Measurements from ENCODE around the gene PRKD1. TPM values are rescaled to one million over a fixed set of nuclear protein-coding genes. Genes with fewer than 3 reads are reported as not detected.

PRKD1 gene
- total and polyA plus RNA-seq, 2 donors (not counting 1 experiment from before 2014, with no cell fraction given) = 20.1 to 26.2 TPM

DNA sequence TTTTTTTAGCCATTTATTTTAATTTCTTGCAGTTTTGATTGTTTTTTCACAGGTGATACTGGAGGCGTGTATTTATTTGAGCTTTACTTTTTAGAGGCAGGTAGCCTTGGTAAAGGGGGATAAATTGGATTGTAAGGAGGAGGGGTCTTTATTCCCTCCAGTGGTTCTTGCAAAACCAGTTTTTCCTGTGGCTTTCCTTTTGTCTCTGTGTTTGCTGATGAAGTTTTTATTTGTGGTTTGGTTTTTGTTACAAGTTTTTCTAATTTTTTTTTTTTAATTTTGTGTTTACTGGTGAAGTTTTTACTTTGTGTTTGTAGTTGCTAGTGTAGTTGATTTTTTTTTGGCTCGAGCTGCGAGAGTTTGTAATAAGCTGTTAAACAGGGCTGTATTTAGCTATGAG is 278.5 kb downstream of the PRKD1 start:
- DNase-seq (ENCODE audit: low read depth in 2 of 2) = no peak
- Histone ChIP-seq H3K27me3 (ENCODE audit: control insufficient read depth, insufficient read depth, low read length) (no peaks in the 10 kb centered on the region), H3K9me3 (ENCODE audit: control insufficient read depth, insufficient read depth, low read depth, low read length) (no peaks in the 10 kb centered on the region), H3K4me1 (ENCODE audit: control insufficient read depth, extremely low read depth, insufficient read depth, low read length) (no peaks in the 10 kb centered on the region), H3K79me2 (ENCODE audit: control insufficient read depth, insufficient read depth, low read length) (no peaks in the 10 kb centered on the region), H3K4me2 (ENCODE audit: extremely low read depth, insufficient read depth, low read length) (no peak overlapping the region), H3K27ac (ENCODE audit: insufficient read depth, low read length) (no peak overlapping the region), H3K36me3 (ENCODE audit: control insufficient read depth, insufficient read depth, low read length) (no peaks in the 10 kb centered on the region), H2AFZ (ENCODE audit: low read length) (no peak overlapping the region), H3K4me3 (replicated peaks in 1 of 4; ENCODE audit: control extremely low read depth in 1 of 4, insufficient read depth in 1 of 4, low read depth in 3 of 4, low read length in 4 of 4) (no peak overlapping the region), H3K9ac (ENCODE audit: insufficient read depth, low read length) (no peak overlapping the region), H4K20me1 (ENCODE audit: control insufficient read depth, extremely low read depth, insufficient read depth, low read length) (no peaks in the 10 kb centered on the region)
- TF ChIP-seq EZH2 (IDR thresholded peaks at IDR 0.05; ENCODE audit: low read length, missing control alignments) = no peak
- TF ChIP-seq, protein P1, sequence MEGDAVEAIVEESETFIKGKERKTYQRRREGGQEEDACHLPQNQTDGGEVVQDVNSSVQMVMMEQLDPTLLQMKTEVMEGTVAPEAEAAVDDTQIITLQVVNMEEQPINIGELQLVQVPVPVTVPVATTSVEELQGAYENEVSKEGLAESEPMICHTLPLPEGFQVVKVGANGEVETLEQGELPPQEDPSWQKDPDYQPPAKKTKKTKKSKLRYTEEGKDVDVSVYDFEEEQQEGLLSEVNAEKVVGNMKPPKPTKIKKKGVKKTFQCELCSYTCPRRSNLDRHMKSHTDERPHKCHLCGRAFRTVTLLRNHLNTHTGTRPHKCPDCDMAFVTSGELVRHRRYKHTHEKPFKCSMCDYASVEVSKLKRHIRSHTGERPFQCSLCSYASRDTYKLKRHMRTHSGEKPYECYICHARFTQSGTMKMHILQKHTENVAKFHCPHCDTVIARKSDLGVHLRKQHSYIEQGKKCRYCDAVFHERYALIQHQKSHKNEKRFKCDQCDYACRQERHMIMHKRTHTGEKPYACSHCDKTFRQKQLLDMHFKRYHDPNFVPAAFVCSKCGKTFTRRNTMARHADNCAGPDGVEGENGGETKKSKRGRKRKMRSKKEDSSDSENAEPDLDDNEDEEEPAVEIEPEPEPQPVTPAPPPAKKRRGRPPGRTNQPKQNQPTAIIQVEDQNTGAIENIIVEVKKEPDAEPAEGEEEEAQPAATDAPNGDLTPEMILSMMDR (conservative IDR thresholded peaks at IDR 0.05 in 1 of 2, IDR thresholded peaks at IDR 0.05 in 1 of 2; ENCODE audit: low read depth in 1 of 2, low read length in 2 of 2) = no peak

DNA sequence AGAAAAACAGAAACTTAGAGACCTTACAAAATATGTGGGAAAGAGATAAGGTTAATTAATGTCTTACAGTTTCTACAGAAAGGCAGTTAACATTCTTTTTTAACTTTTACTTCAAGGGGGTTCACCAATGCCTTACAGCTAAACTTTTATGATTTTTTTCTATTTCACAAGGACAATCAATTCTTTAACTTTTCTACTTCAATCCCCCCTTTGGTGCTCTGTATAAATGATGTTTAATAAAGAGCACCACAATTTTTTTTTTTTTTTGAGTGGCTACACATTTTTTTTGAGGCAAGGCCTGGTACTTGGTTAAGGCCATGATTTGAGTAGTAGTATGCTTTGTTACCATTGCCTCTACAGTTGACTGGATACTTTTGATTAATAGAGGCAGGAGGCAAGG is 279.6 kb downstream of the PRKD1 start:
- no peaks in the 10 kb centered on the region for H3K27me3 ChIP-seq (ENCODE audit: control insufficient read depth, insufficient read depth, low read length)
- H4K20me1 ChIP-seq (ENCODE audit: control insufficient read depth, extremely low read depth, insufficient read depth, low read length) = no peaks in the 10 kb centered on the region
- H3K79me2 ChIP-seq (ENCODE audit: control insufficient read depth, insufficient read depth, low read length) = no peaks in the 10 kb centered on the region
- no peak overlapping the region for H3K4me3 ChIP-seq (replicated peaks in 1 of 4; ENCODE audit: control extremely low read depth in 1 of 4, insufficient read depth in 1 of 4, low read depth in 3 of 4, low read length in 4 of 4)
- no peaks in the 10 kb centered on the region for H3K9me3 ChIP-seq (ENCODE audit: control insufficient read depth, insufficient read depth, low read depth, low read length)
- DNase-seq (ENCODE audit: low read depth in 2 of 2) = peak; percentile 18 to 38
- TF ChIP-seq EZH2 (IDR thresholded peaks at IDR 0.05; ENCODE audit: low read length, missing control alignments) = no peak
- TF ChIP-seq, protein P1 (conservative IDR thresholded peaks at IDR 0.05 in 1 of 2, IDR thresholded peaks at IDR 0.05 in 1 of 2; ENCODE audit: low read depth in 1 of 2, low read length in 2 of 2) = no peak
- H3K36me3 ChIP-seq (ENCODE audit: control insufficient read depth, insufficient read depth, low read length) = no peaks in the 10 kb centered on the region
- no peak overlapping the region for H3K27ac ChIP-seq (ENCODE audit: insufficient read depth, low read length)
- H2AFZ ChIP-seq (ENCODE audit: low read length) = no peak overlapping the region
- no peaks in the 10 kb centered on the region for H3K4me1 ChIP-seq (ENCODE audit: control insufficient read depth, extremely low read depth, insufficient read depth, low read length)
- no peak overlapping the region for H3K9ac ChIP-seq (ENCODE audit: insufficient read depth, low read length)
- no peak overlapping the region for H3K4me2 ChIP-seq (ENCODE audit: extremely low read depth, insufficient read depth, low read length)

DNA sequence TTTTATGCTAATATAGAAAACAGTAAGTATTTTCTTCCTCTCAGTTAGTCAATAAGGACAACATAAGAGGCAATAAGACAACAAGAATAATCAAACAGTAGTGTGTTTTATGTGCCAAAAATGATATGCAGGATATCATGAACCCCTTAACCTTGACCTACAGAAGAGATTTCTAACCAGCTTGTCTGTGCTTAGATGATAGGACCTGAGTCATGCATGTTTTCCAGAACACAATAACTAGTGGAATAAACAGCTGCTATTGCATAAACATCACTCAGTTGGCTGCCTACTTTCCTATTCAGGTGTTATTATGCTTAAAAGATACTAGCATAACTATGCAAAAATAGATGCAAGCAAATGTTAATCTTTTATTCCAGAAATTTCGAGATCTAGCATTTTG is 282.5 kb downstream of the PRKD1 start:
- H4K20me1 ChIP-seq (ENCODE audit: control insufficient read depth, extremely low read depth, insufficient read depth, low read length) = no peaks in the 10 kb centered on the region
- H3K4me2 ChIP-seq (ENCODE audit: extremely low read depth, insufficient read depth, low read length) = no peak overlapping the region
- DNase-seq (ENCODE audit: low read depth in 2 of 2) = no peak
- H3K4me1 ChIP-seq (ENCODE audit: control insufficient read depth, extremely low read depth, insufficient read depth, low read length) = no peaks in the 10 kb centered on the region
- H3K79me2 ChIP-seq (ENCODE audit: control insufficient read depth, insufficient read depth, low read length) = no peaks in the 10 kb centered on the region
- no peak overlapping the region for H2AFZ ChIP-seq (ENCODE audit: low read length)
- no peak for TF ChIP-seq EZH2 (IDR thresholded peaks at IDR 0.05; ENCODE audit: low read length, missing control alignments)
- TF ChIP-seq, protein P1 (conservative IDR thresholded peaks at IDR 0.05 in 1 of 2, IDR thresholded peaks at IDR 0.05 in 1 of 2; ENCODE audit: low read depth in 1 of 2, low read length in 2 of 2) = no peak
- H3K36me3 ChIP-seq (ENCODE audit: control insufficient read depth, insufficient read depth, low read length) = no peaks in the 10 kb centered on the region
- no peak overlapping the region for H3K4me3 ChIP-seq (replicated peaks in 1 of 4; ENCODE audit: control extremely low read depth in 1 of 4, insufficient read depth in 1 of 4, low read depth in 3 of 4, low read length in 4 of 4)
- no peaks in the 10 kb centered on the region for H3K9me3 ChIP-seq (ENCODE audit: control insufficient read depth, insufficient read depth, low read depth, low read length)
- H3K27ac ChIP-seq (ENCODE audit: insufficient read depth, low read length) = no peak overlapping the region
- no peak overlapping the region for H3K9ac ChIP-seq (ENCODE audit: insufficient read depth, low read length)
- H3K27me3 ChIP-seq (ENCODE audit: control insufficient read depth, insufficient read depth, low read length) = no peaks in the 10 kb centered on the region
